ENCODE measurements around the gene MMP15. TPM values are rescaled to one million over a fixed set of nuclear protein-coding genes. Genes with fewer than 3 reads are reported as not detected.

MMP15 gene
- total RNA-seq, 1 donor from 2014 or later: 16.3 TPM

DNA sequence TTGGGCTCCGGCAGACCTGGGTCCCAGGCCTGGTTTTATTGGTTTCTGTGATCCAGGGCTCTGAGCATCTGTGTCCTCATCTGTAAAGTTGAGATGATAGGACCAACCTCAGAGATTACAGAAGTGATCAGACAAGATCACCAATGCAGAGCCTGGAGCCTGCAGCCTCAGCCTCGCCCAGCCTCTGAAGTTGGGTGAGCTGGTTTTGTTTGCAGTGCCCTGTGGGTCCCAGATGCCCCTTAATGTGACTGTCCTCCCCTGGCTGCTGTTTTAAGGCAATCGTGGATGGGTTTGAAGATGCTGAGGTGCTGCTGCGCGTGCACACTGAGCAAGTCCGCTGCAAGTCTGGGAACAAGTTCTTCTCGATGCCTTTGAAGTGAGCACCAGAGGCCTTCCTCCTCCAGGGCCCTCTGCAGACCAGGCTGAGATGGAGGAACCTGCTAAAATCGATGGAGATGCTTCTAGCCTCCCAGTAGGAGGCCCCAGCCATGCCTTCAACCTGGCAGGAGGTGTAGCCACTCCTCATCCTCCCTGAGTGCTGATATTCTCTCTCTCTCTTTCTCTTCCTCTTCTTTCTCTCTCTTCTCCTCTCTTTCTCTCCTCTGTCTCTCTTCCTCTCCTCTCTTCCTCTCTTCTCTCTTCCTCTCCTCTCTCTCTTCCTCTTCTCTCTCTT is 5.6 kb upstream of the MMP15 start:
- Mint-ChIP-seq H3K27ac (no peak overlapping the region), H3K9me3 (no peaks in the 10 kb centered on the region), H3K27me3 (ENCODE audit: low read depth) (peaks cover 7% of the 10 kb centered on the region), H3K36me3 (no peaks in the 10 kb centered on the region), H3K4me1 (peaks cover 23% of the 10 kb centered on the region), H3K4me3 (no peak overlapping the region)
- DNase-seq (ENCODE audit: low spot score in 2 of 2, unreplicated experiment in 2 of 2): no peak
- TF ChIP-seq, protein P1, sequence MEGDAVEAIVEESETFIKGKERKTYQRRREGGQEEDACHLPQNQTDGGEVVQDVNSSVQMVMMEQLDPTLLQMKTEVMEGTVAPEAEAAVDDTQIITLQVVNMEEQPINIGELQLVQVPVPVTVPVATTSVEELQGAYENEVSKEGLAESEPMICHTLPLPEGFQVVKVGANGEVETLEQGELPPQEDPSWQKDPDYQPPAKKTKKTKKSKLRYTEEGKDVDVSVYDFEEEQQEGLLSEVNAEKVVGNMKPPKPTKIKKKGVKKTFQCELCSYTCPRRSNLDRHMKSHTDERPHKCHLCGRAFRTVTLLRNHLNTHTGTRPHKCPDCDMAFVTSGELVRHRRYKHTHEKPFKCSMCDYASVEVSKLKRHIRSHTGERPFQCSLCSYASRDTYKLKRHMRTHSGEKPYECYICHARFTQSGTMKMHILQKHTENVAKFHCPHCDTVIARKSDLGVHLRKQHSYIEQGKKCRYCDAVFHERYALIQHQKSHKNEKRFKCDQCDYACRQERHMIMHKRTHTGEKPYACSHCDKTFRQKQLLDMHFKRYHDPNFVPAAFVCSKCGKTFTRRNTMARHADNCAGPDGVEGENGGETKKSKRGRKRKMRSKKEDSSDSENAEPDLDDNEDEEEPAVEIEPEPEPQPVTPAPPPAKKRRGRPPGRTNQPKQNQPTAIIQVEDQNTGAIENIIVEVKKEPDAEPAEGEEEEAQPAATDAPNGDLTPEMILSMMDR (IDR thresholded peaks at IDR 0.05; ENCODE audit: unreplicated experiment): no peak

DNA sequence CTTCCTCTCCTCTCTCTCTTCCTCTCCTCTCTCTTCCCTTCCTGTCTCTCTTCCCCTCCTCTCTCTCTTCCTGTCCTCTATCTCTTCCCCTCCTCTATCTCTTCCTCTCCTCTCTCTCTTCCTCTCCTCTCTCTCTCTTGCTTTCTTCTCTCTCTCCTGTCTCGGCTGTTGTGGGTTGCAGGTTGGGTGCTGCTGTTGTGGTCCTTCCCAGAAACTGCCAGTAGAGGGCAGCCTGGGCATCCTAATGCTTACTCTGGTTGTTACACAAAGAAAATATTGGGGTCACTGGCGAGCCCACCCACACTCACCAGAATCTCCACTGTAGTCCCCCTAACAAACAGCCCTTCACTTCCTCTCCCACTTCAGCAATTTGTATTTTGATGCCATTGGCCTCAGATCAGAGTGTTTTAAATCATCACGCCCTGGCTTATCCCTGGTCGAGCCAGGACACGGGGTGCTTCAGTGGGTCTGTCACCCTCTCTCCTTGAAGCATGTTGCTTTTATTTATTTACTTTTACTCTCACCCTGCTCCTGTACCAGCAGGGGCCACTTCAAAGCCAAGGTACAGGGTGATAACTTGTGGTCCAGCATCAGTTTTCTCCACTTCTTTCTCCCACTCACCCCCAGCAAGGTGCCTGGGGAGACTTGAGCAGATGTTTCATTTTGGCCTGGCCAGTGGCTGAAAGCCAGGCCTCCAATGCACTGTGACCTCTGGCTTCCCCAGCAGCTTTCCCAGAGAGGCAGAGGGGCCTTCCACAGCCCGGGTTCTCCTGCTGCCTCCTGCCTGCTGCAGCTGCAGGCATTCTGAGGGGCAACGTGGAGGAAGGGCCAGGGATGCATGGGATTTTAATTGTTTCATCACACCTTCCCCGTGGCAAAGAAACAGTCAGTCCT is 4.7 kb upstream of the MMP15 start:
- H3K4me1 Mint-ChIP-seq: peaks cover 24% of the 10 kb centered on the region
- TF ChIP-seq, protein P1 (IDR thresholded peaks at IDR 0.05; ENCODE audit: unreplicated experiment): peak; percentile 64
- DNase-seq (ENCODE audit: low spot score in 2 of 2, unreplicated experiment in 2 of 2): peak in 1 of 2 experiments; percentile 72
- peaks cover 8% of the 10 kb centered on the region for H3K27me3 Mint-ChIP-seq (ENCODE audit: low read depth)
- H3K9me3 Mint-ChIP-seq: no peaks in the 10 kb centered on the region
- H3K36me3 Mint-ChIP-seq: no peaks in the 10 kb centered on the region
- no peak overlapping the region for H3K4me3 Mint-ChIP-seq
- no peak overlapping the region for H3K27ac Mint-ChIP-seq

DNA sequence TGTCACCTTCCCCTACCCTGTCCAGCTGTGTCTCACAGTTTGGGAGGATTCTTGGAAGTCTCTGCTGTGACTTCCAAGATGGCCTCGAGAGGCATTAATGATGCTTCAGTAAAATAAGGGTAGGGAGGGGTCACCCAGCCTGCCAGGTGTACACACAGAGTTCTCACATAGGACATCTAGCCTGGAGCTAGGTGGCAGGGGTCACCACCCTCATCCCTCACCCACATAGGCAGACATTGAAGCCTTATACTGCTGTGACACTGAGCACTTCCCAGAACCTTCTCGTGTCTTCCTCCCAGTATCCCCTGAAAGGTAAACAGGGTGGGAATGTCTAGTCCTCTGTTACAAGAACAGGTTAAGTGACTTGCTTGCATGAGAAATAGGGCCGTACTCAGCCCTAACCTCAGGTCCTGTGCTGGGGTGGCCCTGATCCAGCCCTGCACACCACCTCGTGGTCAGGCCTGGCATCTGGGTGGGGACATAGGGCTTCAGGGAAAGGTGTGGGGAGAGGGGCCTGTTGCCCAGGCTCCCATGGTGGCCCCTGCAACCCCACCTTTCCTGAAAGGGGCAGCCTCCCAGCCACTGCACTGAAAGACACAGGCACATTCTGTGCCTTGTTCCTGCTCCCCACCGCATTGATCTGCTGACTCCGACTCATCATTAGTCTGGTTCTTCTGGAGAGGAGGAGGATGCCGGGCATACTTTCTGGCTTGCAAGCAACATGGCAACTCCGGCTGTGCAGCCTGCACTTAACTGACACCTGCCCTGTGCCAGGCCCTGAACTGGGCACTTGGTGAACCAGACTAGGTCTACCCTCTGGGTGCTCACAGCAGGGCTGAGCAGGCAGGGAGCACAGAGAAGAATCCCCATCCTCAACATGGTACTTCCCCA is 3.6 kb upstream of the MMP15 start:
- no peaks in the 10 kb centered on the region for H3K9me3 Mint-ChIP-seq
- no peak overlapping the region for H3K27ac Mint-ChIP-seq
- H3K4me1 Mint-ChIP-seq: peaks cover 24% of the 10 kb centered on the region
- no peak overlapping the region for H3K4me3 Mint-ChIP-seq
- no peaks in the 10 kb centered on the region for H3K36me3 Mint-ChIP-seq
- no peak for DNase-seq (ENCODE audit: low spot score in 2 of 2, unreplicated experiment in 2 of 2)
- H3K27me3 Mint-ChIP-seq (ENCODE audit: low read depth): peaks cover 8% of the 10 kb centered on the region
- TF ChIP-seq, protein P1 (IDR thresholded peaks at IDR 0.05; ENCODE audit: unreplicated experiment): no peak

DNA sequence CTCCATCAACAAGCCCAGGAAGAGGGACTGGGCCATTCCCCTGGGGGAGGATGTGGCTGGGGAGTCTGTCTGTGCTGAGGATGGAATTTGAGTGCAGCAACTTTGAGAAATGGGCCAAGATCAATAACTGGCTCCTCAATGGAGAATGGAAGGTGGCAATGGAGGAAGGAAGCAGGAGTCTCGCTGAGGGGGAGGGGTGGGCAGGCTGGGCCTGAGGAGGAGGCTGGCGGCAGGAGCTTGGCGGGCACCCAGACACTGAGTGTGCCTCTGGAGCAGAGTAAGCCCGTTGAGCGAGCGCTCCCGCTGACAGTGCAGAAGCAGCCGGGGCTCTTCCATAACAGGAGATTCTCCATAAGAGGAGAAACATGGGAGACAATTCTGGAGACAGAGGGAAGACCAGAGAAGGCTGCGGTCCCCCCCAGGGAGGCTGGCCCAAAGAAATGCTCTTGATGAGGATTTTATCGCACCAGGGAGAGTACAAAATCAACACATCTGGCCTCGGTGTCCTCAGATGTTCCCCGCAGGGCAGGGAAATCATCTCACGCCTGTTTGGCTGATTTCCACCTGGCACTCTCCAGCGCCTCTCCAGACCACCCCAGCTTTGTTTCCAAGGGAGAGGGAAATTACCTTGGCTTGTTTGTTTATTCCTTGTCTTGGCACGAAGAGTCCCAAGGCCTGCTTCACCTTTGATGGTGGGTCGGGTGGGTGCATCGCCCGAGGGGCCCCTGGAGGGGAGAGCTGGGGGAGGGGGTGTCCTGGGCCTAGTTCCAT is 2.8 kb upstream of the MMP15 start:
- no peak for DNase-seq (ENCODE audit: low spot score in 2 of 2, unreplicated experiment in 2 of 2)
- Mint-ChIP-seq H3K4me3 (no peak overlapping the region), H3K36me3 (no peaks in the 10 kb centered on the region), H3K9me3 (no peaks in the 10 kb centered on the region), H3K27me3 (ENCODE audit: low read depth) (peaks cover 8% of the 10 kb centered on the region), H3K27ac (peak overlapping the region; percentile 21), H3K4me1 (peaks cover 24% of the 10 kb centered on the region)
- TF ChIP-seq, protein P1 (IDR thresholded peaks at IDR 0.05; ENCODE audit: unreplicated experiment): no peak

Measured in mesothelial cell of epicardium (in vitro differentiated cells).